Inflammatory macrophage treated with lipopolysaccharide for 1 hour (primary cell): ENCODE results near the gene ITSN1.

Experiments used
- DNase-seq, 2 donors: peaks; one replicate each; pipeline ENCODE4 v3.0.0-alpha.2; 2020 to 2022

The ITSN1 gene

DNA sequence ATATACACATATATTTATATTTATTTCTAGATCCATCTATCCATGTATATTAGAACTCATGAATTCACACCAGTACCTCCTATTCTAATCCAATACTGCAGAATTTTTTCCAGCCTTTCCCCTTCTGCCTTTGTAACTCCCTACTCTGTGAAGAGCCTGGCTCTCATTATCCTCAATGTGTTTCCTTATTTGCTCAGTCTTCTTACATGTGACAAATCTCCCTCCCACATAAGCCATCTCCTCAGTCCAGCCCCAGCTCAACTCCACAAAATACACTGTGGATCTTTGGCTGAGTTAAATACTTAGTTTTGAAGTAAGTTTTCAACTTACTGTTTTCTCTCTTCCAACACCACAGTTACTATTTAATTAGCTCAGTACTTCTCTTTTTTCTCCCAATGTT lies 227.6 kb downstream of the ITSN1 start:
- peak in 1 of 2 donors; percentile 3 for DNase-seq

DNA sequence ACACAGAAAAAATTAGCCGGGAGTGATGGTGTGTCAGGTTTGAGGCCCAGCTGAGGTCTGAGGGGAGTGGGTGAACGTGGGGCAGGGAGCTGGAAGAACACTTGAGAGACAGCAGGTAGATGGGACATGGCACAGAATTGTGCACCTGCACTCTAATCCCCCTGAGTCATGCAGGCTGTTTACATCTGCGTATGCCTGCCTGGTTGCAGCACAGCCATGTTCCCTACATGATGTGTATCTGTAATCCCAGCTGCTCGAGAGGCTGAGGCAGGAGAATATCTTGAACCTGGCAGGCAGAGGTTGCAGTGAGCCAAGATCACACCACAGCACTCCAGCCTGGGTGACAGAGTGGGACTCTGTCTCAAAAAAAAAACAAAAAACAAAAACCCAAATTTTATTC lies 228.5 kb downstream of the ITSN1 start:
- no peak for DNase-seq

DNA sequence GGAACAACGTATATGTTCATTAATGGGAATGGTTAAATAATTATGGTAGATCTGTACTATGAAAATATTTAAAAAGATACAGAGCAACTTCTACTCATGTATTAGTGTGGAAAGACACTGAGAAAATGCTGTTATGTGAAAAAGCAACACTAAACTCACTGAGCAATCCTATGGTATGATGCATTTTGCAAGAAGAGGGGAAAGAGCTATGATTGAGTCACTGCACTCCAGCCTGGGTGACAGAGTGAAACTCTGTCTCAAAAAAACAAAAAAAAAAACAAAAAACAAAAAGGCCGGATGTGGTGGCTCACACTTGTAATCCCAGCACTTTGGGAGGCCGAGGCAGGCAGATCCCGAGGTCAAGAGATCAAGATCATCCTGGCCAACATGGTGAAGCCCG lies 228.9 kb downstream of the ITSN1 start:
- peak in 1 of 2 donors; percentile 8 for DNase-seq

DNA sequence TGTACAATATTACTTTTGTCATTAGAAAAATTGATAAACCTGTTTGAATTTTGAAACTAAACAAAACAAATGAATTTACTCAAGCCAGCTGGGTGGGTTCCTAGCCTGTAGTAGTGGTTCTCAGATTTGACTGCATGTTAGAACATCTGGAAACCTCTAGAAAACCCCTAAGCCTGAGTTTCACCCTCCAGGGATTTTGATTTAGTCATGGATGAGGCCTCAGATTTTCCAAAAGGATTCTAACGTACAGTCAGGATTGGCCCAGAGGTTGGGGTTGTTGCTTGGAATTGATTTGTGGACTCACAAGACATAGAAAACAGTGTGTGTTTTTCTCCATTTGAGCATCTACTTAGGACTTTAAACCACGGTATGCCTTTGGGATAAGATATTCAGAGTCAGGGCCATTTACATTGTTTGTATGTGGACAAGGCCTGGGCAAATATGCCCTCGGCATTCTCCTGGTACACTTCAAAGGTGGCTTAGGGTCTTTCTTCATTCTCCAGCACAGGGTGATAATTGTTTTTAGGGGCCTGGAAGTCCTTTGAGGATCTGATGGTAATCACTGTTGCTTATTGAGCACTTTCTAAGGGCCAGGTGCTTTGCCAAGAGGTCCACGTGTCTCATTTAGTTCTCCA lies 230.7 kb downstream of the ITSN1 start:
- DNase-seq, result no peak

DNA sequence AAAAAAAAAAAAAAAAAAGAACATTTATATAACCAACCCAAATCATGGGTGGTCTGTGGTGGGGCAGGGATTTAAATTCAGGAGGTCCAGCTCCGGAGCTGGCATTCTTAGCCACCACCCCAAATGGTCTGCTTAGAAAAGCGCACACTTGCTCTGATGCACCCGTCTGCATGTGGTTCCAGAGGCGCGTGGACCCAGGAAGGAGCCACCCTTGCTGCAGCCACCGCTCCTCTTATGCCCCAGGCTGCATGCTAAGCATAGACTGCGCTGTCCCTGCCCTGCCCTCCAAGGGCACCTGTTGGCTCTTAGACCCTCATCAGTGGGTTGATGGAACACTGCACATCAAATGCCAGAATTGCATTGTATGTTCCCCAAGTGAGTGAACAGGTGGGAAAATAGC lies 231.9 kb downstream of the ITSN1 start:
- DNase-seq, result no peak

DNA sequence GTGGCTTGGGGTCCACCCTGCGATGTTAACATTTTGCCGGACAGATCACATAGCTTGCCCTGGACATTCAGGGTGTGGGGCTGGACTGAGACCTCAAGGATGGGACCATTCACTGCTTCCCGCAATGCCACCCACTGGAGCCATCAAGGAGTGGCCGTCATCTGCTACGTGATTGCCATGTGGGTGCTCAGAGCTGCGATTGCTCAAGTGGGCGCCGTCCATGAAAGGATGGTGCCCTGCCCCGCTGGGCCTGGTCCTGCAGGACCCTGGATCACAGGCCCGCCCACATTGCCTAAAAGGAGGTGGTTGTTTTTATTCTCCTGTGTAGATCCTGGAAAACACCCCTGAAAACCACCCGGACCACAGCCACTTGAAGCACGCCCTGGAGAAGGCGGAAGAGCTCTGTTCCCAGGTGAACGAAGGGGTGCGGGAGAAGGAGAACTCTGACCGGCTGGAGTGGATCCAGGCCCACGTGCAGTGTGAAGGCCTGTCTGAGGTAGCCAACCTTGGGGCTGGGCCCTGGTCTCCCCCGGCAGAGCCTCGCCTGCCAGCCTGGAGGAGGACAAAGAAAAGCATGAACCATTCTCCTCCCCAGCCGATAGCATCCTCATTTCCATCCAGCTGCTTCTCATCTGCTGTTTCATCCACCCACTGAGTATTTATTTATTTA lies 232.9 kb downstream of the ITSN1 start:
- no peak for DNase-seq

DNA sequence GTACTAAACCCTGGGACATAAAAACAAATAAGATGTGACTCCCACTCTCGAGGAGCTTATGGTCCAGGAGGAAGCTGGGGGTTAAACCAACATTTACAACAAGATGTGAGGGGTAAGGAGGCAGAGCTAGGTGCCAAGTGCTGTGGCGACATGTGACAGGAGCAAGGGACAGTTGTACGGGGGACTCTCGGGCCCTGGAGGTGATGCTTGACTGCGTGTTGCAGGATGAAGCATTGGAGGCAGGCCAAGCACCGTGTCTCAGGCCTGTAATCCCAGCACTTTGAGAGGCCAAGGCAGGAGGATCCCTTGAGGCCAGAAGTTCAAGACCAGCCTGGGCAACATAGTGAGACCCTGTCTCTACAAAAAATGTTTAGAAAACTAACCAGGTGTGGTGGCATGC lies 236.5 kb downstream of the ITSN1 start:
- DNase-seq, result no peak

DNA sequence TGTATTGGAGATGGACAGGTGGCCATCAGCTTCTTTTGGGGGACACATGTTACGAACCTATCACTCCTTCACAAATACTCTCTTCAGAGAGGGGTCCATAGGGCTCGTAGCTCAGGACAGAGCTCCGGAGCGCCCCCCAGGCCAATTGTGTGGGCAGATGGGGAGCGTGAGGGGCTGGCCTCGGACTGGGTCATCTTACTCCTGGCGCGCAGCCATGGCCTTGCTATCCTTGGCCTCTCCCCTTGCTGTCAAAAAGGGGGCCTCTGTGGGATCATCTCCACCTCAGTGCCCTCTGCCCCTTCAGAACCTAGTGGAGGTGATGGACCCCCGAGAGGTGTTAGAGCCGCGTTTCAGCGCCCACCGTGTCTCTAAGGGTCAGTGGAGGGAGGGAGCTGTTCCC lies 238.3 kb downstream of the ITSN1 start:
- DNase-seq, result no peak

DNA sequence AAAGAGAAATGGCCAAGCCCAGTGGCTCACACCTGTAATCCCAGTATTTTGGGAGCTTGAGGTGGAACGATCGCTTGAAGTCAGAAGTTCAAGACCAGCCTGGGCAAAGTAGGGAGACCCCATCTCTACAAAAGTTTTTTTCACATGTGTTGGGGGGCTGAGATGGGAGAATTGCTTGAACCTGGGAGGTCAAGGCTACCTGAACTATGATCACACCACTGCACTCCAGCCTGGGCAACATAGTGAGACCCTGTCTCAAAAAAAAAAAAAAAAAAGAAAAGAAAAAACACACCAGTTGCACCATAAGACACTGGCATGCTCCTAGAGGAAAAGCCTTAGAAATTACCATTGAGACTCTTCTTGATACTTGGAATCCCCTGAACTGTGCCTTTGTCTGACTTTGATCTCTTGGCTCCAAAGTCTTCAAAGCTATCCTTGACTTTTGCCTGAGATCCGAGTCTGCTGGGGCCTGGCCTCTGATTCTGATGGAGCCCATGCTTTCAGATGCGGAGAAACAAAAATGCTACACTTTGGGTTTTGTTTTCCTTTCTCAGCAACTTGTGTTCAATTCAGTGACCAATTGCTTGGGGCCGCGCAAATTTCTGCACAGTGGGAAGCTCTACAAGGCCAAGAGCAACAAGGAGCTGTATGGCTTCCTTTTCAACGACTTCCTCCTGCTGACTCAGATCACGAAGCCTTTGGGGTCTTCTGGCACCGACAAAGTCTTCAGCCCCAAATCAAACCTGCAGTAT lies 239.6 kb downstream of the ITSN1 start:
- DNase-seq, result no peak

DNA sequence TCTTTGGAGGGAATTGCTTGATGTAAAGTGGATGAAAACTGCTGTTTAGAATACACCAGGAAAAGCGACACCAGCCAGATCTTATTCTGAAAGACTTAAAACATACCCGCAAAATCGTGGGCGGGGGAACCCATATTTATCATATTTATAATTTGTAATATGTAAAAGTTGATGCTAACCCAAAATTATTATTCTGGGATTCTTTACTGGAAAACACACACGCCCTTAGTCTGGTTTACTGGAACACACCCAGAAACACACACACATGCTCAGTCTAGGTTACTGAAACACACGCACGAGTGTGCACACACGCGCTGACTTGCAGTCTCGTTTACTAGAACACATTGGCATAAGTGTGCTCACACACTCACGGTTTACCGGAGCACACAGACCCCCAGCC lies 240.8 kb downstream of the ITSN1 start:
- DNase-seq, result no peak

DNA sequence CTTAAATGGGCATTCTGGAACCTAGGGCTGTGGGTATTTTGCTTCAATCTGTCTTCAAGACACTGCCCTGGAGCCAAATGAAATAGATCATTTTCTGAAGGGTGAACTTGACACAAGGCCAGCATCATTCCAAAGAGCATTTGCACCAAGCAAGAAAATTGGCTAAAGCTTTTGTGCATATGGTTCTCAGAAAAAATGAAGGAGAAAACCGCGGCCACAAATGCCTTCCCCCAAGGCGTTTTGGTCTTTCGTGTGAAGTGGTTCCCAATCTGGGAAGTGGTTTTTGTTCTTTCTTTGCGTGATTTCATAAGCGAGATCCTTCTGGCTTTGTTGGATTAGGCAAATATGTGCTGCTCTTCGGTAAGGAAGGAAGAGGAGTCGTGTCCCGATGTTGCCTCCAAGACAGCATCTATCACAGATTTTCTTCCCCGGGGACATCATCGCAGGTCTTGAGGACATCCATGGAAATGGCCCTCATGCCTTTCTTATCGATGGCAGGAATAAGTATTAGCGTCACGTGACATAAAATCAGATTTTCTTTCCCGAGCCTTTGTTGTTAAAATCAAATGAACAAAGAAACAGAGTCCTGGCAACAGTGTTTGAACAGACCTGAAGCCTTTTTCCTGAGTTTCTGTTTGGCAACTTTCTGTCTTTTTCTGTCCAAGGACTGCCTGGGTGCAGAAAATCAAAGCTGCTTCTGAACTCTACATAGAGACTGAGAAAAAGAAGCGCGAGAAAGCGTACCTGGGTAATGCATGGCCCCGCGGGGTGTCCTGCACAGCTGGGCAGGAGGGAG lies 242.3 kb downstream of the ITSN1 start:
- no peak for DNase-seq

DNA sequence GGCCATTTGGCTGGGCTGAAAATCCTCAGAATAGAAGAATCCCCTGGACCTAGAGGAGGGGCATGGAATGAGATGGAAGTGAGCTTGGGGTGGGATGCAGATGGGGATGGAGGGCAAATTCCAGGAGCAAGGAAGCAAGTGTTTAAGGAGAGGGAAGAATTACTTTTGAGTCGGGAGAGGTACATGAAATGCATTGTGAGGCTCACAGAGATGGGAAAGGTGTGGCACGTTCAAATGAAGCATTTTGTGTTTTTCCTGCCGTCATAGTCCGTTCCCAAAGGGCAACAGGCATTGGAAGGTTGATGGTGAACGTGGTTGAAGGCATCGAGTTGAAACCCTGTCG lies 242.8 kb downstream of the ITSN1 start:
- no peak for DNase-seq

DNA sequence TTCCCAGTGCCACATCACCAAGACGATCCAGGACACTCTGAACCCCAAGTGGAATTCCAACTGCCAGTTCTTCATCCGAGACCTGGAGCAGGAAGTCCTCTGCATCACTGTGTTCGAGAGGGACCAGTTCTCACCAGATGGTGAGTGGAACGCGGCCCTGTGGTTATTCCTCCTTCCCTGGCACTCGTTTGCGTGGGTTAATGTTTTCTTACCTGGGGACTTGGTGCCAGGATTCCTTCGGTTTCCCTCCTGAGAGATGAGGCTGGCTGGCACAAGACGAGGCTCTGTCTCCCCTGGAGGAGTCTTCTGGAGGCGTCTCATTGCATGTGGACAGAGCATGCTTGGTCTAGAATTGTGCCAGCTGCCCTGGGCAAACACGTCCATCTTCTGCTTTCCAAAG lies 244.0 kb downstream of the ITSN1 start:
- no peak for DNase-seq

DNA sequence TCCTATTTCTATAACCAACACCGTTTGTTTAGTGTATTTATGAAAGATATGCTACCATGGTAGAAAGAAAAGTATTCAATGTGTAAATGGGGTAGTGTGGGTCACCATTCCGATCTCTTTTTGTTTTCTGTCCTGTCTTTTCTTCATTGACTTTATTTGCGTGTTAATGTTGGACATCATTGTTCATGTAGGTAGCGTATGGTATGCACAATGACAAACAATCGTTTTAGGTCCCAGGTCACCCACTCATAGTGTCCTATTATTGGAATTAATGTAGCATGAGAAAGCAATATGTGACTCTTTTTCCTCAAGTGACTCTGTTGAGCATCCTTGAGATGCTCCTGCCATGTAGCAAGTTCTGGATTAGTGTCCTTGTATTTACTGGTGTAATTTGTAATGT lies 247.9 kb downstream of the ITSN1 start:
- DNase-seq, result no peak

DNA sequence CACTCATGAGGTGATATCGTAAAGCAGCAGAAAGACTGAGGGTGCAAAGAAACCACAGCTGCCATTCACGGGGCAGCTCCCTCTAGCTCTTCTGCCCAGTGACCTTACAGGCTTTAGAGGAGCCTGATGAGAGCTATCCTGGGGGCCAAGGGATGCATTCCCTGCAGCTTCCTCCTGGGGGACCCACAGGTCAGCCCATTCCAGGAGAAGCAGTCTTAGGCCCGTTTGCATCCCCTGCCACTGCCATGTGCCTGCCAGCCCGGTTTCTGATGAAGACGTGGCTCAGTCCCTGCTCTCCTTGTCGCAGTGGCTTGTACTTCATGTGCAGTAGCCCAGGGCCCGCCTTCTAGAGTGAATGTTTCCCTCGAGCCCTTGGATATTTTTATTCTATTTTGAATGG lies 250.6 kb downstream of the ITSN1 start:
- DNase-seq, result no peak

DNA sequence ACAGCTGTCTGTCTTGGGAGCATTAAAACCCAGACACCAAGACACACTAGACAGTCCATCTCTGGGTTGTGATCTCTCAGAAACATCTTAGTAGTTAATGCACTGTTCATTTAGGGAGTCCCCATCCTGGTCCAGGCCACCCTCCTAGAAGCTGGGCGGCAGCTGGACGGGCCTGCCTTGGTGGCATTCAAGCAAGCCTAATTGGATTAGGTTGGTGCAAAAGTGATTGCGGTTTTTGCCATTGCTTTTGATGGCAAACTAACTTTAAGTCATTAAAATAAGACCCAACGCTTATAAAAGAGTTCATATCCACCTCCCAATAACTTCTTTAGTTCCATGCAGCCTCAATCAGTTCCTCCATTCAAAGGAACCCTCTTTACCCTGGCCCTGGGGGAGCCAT lies 251.6 kb downstream of the ITSN1 start:
- no peak for DNase-seq

DNA sequence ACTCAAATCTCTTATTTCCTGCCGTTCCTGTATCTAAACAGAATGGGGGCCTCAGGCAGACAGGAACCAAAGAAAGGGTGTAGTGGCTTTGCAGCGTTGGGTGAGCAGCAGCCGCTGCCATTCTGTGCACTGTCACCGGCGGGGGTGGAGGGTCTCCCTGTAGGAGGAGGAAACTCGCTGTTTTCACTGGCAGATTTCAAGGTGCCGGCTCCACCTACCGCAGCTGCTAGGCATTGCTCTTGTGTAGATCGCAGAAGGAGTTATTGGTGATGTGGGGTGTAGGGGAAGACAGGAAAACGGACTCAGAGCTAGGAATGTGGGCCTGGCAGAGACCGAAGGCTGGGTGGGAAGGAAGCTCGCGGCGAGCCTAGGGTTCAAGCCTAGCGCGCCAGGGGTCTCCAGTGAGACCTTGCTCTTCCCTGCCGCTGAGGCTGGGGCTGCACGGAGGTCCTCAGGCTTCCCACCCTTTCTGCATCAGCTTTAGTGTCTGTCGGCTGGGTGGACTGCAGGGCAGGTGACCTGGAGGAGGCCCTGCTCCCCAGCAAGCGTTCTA lies 252.5 kb downstream of the ITSN1 start:
- DNase-seq, result peak; percentile 74 to 75

DNA sequence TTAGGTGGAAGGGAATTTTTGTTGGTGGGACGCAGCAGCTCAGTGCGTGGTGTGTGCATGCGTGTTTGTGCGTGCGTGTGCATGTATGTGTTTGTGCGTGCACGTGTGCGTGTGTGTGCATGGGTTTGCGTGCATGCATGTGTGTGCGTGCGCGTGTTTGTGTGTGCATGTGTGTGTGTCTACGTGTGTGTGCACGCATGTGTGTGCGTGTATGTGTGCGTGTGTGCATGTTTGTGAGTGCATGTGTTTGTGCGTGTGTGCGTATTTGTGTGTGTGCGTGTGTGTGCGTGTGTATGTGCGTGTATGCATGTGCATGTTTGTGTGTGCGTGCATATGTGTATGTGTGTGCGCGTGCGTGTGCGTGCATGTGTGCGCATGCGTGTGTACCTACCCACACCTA lies 253.1 kb downstream of the ITSN1 start:
- no peak for DNase-seq

DNA sequence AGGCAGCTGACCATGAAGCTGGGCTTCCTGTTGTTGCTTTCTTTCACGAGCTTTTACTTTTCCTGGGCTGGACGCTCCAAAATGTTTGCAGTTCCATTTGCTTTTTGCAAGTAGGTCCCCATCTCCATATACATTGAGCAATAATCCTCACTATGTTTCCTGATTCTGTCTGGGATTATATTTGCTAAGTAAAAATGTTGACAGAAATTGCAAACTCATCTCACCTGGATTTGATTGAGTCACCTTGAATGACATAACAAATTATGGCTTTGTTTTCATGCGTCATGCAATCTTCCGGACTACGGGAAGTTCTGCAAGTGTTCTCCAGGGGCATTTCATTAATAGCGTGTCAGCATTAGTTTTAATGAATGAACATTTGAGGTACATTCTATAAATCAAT lies 254.4 kb downstream of the ITSN1 start:
- no peak for DNase-seq

DNA sequence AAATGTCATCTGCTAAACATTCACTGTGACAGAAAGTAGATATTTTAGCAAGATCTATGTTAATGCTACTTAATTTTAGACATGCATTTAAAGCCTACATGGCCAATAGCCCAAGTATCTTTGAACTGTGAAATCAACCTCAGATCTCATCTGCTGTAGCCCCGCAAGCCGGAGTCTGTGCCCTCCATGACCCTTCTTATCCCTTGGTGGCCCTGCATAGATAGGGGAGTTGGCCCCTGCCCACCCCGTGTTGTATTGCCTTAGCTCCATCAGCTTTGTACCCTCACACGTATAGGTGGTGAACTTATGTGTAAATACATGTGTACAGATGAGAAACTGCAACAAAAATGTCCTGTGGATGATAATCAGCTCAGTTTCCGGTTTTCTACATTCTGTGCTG lies 254.8 kb downstream of the ITSN1 start:
- no peak for DNase-seq

DNA sequence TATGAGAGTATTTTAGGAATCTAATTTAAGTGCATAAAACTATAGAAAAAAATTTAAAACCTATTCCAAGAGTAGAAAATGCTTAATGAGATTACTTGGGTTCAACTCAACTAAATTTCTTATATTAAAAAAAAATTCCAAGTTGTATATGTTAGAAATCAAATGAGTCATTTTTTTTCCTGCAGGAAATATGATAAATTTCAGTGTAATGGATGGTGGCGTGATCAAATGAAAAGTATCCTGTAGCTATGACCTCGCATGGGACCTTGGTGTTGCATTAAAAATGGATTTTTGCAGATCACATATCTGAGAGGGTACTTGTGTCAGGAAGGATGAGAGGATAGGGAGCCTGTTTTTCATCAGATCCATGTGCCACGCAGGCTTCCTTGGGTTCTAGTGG lies 255.4 kb downstream of the ITSN1 start:
- no peak for DNase-seq

DNA sequence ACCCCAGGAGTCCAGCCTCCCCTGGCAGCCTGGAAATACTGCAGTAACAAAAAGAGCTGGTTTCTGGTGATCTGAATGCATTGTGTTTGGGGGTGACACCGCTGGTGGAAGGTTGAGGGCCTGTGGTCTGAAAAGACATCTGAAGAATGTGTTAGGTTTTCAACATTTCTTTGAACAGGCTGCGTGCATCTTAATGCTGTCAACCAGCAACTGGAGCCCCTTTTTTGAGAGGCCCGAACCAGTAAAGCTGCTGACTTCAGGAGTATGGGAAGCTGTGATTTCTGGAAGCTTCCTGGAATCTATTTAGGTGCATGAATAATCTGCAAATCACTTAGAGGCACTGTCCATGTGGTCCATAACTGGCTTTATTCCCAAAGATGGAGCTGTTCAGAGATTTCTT lies 256.3 kb downstream of the ITSN1 start:
- no peak for DNase-seq

DNA sequence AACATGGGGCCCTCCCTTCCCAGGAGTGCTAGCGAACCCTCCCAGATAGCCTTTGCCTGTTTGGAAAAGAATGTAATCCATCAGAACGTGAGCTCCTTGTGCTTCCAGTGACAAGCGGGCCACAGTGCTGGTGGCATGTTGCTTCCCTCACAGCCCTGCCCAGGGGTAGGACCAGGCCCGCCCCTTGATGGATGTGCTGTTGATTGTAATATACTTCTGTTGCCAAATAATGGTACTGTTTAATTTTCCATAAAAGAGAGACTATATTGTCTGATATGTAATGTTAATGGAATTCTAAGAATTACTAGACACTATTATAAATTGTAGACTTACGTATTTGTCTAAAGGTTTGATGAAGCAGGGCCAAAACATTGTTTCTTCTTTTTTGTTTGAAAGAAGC lies 256.9 kb downstream of the ITSN1 start:
- no peak for DNase-seq
